Activated CD8-positive, alpha-beta memory T cell treated with anti-CD3 and anti-CD28 coated beads, Interleukin-2, amount 10 ng/mL, durations not matched to agents 7 days and 5 days (primary cell): Measurements from ENCODE around the gene MALSU1. TPM values are rescaled to one million over a fixed set of nuclear protein-coding genes. Genes with fewer than 3 reads are reported as not detected.

Experiments
- ATAC-seq: fragments of 150-1000 bp; cut with Tn5 transposase; one replicate; pipeline ENCODE4 v1.10.0; 2021; ENCODE audit warnings: moderate library complexity
- CTCF ChIA-PET: fragments of 350-600 bp; sonication (Branson Sonifier 250); formaldehyde crosslinking; loops from one replicate; lab custom pipeline; 2021; ENCODE audit warnings: antibody characterized with exemption; lab: Charles Lee
- DNase-seq: peaks from one replicate; pipeline ENCODE4 v3.0.0-alpha.2; 2020
- H3K27ac Mint-ChIP-seq: one replicate; pipeline ENCODE4 v1.8.0; 2021; ENCODE audit warnings: mild to moderate bottlenecking, mixed read lengths
- H3K27me3 Mint-ChIP-seq: one replicate; pipeline ENCODE4 v1.8.0; 2021; ENCODE audit warnings: mixed read lengths
- H3K36me3 Mint-ChIP-seq: one replicate; pipeline ENCODE4 v1.8.0; 2021; ENCODE audit warnings: mild to moderate bottlenecking, mixed read lengths
- H3K4me1 Mint-ChIP-seq: one replicate; pipeline ENCODE4 v1.8.0; 2021; ENCODE audit warnings: mixed read lengths
- H3K4me3 Mint-ChIP-seq: one replicate; pipeline ENCODE4 v1.8.0; 2021; ENCODE audit warnings: mild to moderate bottlenecking, moderate library complexity, mixed read lengths
- H3K9me3 Mint-ChIP-seq: one replicate; pipeline ENCODE4 v1.8.0; 2022; ENCODE audit warnings: low read depth, mixed read lengths
- total RNA-seq, 2 experiments: library from RNA; stranded (reverse); gene quantifications; one replicate each; pipeline ENCODE4 v1.2.3, GENCODE V29; 2021

Gene MALSU1
- total RNA-seq: 10 to 100 TPM; 51.3 to 59.5 TPM

- peaks cover 26% of the 10 kb centered on the region for H3K36me3 Mint-ChIP-seq
- peak within 1 kb of the TSS; percentile 88 for H3K4me3 Mint-ChIP-seq
- H3K27ac Mint-ChIP-seq: peak within 1 kb of the TSS; percentile 94
- H3K4me1 Mint-ChIP-seq: peaks cover 33% of the 10 kb centered on the region
- CTCF ChIA-PET: interaction anchor here (0.6 to 4.4 kb wide), 10 partner anchors 17 to 248 kb away, joined by 3 to 25 read pairs (median 3); no protein-coding TSS in a partner anchor
- DNase-seq (peak; percentile 98), ATAC-seq (peak; percentile 100)
- peaks cover 4% of the 10 kb centered on the region for H3K9me3 Mint-ChIP-seq
- no peaks in the 10 kb centered on the region for H3K27me3 Mint-ChIP-seq
Measured at GRCh38 chr7:23298885-23299769, at the start of gene MALSU1. TSS of gene MALSU1 (plus strand) at chr7:23299339. CDS start at chr7:23299353, 14 bp downstream.

GRCh38 chr7:23249486-23249885 lies 49.7 kb upstream of the MALSU1 start:
- no peak overlapping the region for H3K27ac Mint-ChIP-seq
- ATAC-seq: no peak
- H3K4me1 Mint-ChIP-seq: peaks cover 3% of the 10 kb centered on the region
- CTCF ChIA-PET: no interaction called here
- peaks cover 83% of the 10 kb centered on the region for H3K27me3 Mint-ChIP-seq
- DNase-seq: no peak
- no peak overlapping the region for H3K4me3 Mint-ChIP-seq
- no peaks in the 10 kb centered on the region for H3K36me3 Mint-ChIP-seq
- H3K9me3 Mint-ChIP-seq: no peaks in the 10 kb centered on the region

DNA sequence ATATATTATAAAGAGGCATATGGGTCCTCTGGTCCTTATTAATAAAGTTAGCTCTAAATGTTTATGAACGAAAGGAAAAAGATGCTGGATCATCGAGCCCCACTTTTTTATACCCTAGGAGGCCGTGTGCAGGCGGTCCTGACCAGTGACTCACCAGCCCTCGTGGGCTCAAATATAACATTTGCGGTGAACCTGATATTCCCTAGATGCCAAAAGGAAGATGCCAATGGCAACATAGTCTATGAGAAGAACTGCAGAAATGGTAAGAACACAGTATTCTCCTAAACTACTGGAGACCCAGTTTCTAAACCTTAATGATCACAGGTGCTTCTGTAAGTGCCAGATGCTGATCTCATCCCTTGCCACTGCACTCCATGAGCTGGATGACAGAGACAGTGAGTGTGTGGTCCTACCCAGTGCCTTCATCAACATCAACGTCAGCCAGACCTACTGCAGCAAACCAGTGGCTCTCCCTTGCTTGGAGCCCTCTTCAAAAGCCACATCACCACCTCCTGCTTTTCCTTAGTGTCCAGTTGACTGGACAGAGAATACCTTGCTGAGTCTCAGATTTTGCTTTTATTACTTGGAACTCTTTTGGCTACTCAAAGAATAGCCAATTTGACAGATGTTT lies 45.0 kb upstream of the MALSU1 start:
- no peaks in the 10 kb centered on the region for H3K9me3 Mint-ChIP-seq
- no peaks in the 10 kb centered on the region for H3K4me1 Mint-ChIP-seq
- H3K27me3 Mint-ChIP-seq: peaks cover 73% of the 10 kb centered on the region
- ATAC-seq (no peak), DNase-seq (no peak)
- no peak overlapping the region for H3K4me3 Mint-ChIP-seq
- no peaks in the 10 kb centered on the region for H3K36me3 Mint-ChIP-seq
- H3K27ac Mint-ChIP-seq: no peak overlapping the region
- CTCF ChIA-PET: interaction anchor here (1.2 kb wide), 1 partner anchor 8 kb away, joined by 7 read pairs; no protein-coding TSS in a partner anchor

GRCh38 chr7:23256731-23257130 lies 42.4 kb upstream of the MALSU1 start:
- ATAC-seq: no peak
- no peak overlapping the region for H3K4me3 Mint-ChIP-seq
- no peaks in the 10 kb centered on the region for H3K9me3 Mint-ChIP-seq
- H3K27me3 Mint-ChIP-seq: peaks cover 55% of the 10 kb centered on the region
- H3K27ac Mint-ChIP-seq: no peak overlapping the region
- DNase-seq: no peak
- no peaks in the 10 kb centered on the region for H3K4me1 Mint-ChIP-seq
- CTCF ChIA-PET: interaction anchor here (0.9 to 11.0 kb wide), 2 partner anchors 16 to 30 kb away, joined by 3 to 124 read pairs; no protein-coding TSS in a partner anchor
- no peaks in the 10 kb centered on the region for H3K36me3 Mint-ChIP-seq

DNA sequence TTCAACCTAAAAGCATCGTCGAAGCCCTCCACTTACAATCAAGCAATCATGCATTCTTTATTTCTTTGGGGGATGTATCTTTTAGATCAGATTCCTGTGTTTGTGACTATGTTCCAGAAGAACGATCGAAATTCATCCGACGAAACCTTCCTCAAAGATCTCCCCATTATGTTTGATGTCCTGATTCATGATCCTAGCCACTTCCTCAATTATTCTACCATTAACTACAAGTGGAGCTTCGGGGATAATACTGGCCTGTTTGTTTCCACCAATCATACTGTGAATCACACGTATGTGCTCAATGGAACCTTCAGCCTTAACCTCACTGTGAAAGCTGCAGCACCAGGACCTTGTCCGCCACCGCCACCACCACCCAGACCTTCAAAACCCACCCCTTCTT lies 38.8 kb upstream of the MALSU1 start:
- CTCF ChIA-PET: interaction anchor here (1.3 to 11.0 kb wide), 2 partner anchors 13 to 128 kb away, joined by 3 to 124 read pairs; no protein-coding TSS in a partner anchor
- ATAC-seq (no peak), DNase-seq (no peak)
- Mint-ChIP-seq H3K36me3 (no peaks in the 10 kb centered on the region), H3K27ac (no peak overlapping the region), H3K4me3 (no peak overlapping the region), H3K4me1 (peaks cover 6% of the 10 kb centered on the region), H3K9me3 (no peaks in the 10 kb centered on the region), H3K27me3 (peaks cover 33% of the 10 kb centered on the region)

- CTCF ChIA-PET: interaction anchor here (0.7 to 11.0 kb wide), 8 partner anchors 8 to 205 kb away, joined by 3 to 124 read pairs (median 4); no protein-coding TSS in a partner anchor
- Mint-ChIP-seq H3K27me3 (peaks cover 22% of the 10 kb centered on the region), H3K27ac (no peak overlapping the region), H3K4me3 (no peak overlapping the region), H3K9me3 (no peaks in the 10 kb centered on the region), H3K4me1 (peaks cover 6% of the 10 kb centered on the region), H3K36me3 (no peaks in the 10 kb centered on the region)
- ATAC-seq (peak; percentile 95), DNase-seq (peak; percentile 74)
Measured at GRCh38 chr7:23261843-23262452, 37.2 kb upstream of the MALSU1 start.

DNA sequence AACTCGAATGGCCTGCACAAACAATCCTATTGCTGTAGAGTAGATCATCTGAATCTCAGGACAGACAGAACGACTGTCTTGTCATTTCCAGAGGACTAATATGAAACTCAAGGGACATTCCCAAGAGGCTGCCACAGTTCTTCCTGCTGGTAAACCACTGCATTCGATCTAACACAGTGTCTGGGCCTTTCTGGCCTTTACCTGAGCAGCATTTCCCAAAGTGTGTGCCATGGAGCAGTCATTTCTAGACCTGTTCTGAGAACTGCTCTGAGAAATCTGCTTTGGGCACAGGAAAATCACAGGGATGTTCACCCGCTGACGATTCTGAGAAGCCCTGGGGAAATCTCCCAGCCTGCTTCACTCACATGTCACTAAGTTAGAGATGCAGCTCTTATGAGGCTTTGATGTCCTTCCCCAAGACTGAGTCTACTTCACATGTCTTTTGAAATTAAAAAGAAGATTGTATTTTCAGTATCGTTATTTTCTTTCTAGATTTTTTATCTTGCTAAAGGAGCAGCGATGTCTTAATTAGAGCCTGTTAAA lies 34.2 kb upstream of the MALSU1 start:
- peaks cover 6% of the 10 kb centered on the region for H3K4me1 Mint-ChIP-seq
- peaks cover 6% of the 10 kb centered on the region for H3K27me3 Mint-ChIP-seq
- no peak overlapping the region for H3K4me3 Mint-ChIP-seq
- no peak overlapping the region for H3K27ac Mint-ChIP-seq
- DNase-seq (no peak), ATAC-seq (no peak)
- CTCF ChIA-PET: interaction anchor here (1.2 to 11.0 kb wide), 5 partner anchors 8 to 448 kb away, joined by 3 to 124 read pairs (median 4); no protein-coding TSS in a partner anchor
- H3K36me3 Mint-ChIP-seq: no peaks in the 10 kb centered on the region
- H3K9me3 Mint-ChIP-seq: no peaks in the 10 kb centered on the region

GRCh38 chr7:23266918-23267317 lies 32.2 kb upstream of the MALSU1 start:
- Mint-ChIP-seq H3K9me3 (no peaks in the 10 kb centered on the region), H3K4me3 (no peak overlapping the region), H3K27ac (no peak overlapping the region), H3K27me3 (peaks cover 3% of the 10 kb centered on the region), H3K4me1 (peaks cover 6% of the 10 kb centered on the region), H3K36me3 (no peaks in the 10 kb centered on the region)
- CTCF ChIA-PET: no interaction called here
- DNase-seq (no peak), ATAC-seq (no peak)

DNA sequence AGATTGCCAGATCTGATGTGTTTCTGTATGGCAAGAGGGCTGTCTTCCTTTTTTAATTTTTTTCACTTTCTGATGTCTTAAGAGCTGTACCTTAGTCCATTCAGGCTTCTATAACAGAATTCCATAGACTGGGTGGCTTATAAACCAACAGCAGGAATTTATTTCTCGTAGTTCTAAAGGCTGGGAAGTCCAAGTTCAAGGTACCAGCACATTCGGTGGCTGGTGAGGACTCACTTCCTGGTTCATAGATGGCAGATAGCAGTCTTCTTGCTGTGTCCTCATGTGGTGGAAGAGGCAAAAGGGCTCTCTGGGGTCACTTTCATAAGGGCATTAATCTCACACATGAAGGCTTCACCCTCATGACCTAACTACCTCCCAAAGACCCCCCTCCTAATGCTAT lies 31.8 kb upstream of the MALSU1 start:
- H3K9me3 Mint-ChIP-seq: no peaks in the 10 kb centered on the region
- no peaks in the 10 kb centered on the region for H3K36me3 Mint-ChIP-seq
- peaks cover 8% of the 10 kb centered on the region for H3K4me1 Mint-ChIP-seq
- CTCF ChIA-PET: no interaction called here
- DNase-seq (no peak), ATAC-seq (no peak)
- H3K4me3 Mint-ChIP-seq: no peak overlapping the region
- H3K27ac Mint-ChIP-seq: no peak overlapping the region
- peaks cover 5% of the 10 kb centered on the region for H3K27me3 Mint-ChIP-seq

GRCh38 chr7:23268167-23268566 lies 31.0 kb upstream of the MALSU1 start:
- CTCF ChIA-PET: interaction anchor here (1.0 to 1.3 kb wide), 2 partner anchors 9 to 182 kb away, joined by 3 read pairs; no protein-coding TSS in a partner anchor
- Mint-ChIP-seq H3K4me3 (no peak overlapping the region), H3K4me1 (peaks cover 15% of the 10 kb centered on the region), H3K9me3 (no peaks in the 10 kb centered on the region), H3K36me3 (no peaks in the 10 kb centered on the region), H3K27me3 (peaks cover 5% of the 10 kb centered on the region), H3K27ac (no peak overlapping the region)
- ATAC-seq: no peak
- DNase-seq: no peak

DNA sequence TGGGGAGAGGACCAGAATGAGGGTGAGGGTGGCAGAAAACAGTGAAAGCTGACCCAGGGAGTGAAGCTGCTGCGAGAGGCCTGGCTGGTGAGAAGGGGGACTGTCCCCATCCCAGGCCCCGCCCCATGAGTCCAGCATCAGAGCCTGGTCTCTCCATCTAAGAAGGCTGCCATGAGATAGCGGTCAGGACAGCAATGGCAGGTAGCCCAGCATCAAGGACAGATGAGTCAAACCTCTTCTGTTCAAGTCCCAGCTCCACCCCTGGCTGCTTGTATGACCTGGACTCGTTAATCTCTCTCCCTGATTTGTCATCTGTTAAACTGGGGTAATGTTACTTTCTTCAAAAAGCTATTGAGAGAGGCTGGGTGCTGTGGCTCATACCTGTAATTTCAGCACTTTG lies 30.4 kb upstream of the MALSU1 start:
- Mint-ChIP-seq H3K36me3 (no peaks in the 10 kb centered on the region), H3K4me3 (no peak overlapping the region), H3K27me3 (peaks cover 5% of the 10 kb centered on the region), H3K9me3 (no peaks in the 10 kb centered on the region), H3K4me1 (peaks cover 20% of the 10 kb centered on the region), H3K27ac (no peak overlapping the region)
- DNase-seq (no peak), ATAC-seq (no peak)
- CTCF ChIA-PET: interaction anchor here (1.0 to 1.3 kb wide), 3 partner anchors 8 to 278 kb away, joined by 3 read pairs; no protein-coding TSS in a partner anchor

DNA sequence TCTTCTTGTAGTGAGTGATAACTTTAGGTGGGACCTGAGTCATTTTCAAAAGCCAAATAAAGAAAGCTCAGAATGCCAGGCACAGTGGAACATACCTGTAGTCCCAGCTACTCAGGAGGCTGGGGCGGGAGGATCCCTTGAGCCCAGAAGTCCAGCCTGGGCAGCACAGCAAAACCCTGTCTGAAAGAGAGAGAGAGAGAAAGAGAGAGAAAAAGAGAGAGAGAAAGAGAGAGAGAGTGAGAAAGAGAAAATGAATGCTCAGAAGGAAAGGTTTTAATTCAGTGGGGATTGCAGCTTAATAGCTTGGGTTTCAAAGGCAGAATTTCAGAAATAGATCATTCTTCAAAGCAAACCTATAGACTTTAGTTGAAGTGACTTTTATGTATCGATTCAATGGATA lies 26.9 kb upstream of the MALSU1 start:
- Mint-ChIP-seq H3K4me3 (no peak overlapping the region), H3K9me3 (no peaks in the 10 kb centered on the region), H3K27ac (no peak overlapping the region), H3K27me3 (peaks cover 5% of the 10 kb centered on the region), H3K4me1 (peaks cover 16% of the 10 kb centered on the region), H3K36me3 (no peaks in the 10 kb centered on the region)
- DNase-seq (no peak), ATAC-seq (no peak)
- CTCF ChIA-PET: interaction anchor here (0.8 to 8.3 kb wide), 28 partner anchors 11 to 446 kb away, joined by 3 to 124 read pairs (median 5); partner anchors contain the start of genes MALSU1 and NUP42
